H9 (cell line): ENCODE measurements around the gene GNAS. TPM values are rescaled to one million over a fixed set of nuclear protein-coding genes. Genes with fewer than 3 reads are reported as not detected.

Experiments used
- DNase-seq: peaks from one replicate; pipeline ENCODE4 v3.0.0-alpha.2; 2017
- H2AFZ ChIP-seq: one replicate; pipeline ENCODE4 v1.6.1; 2013; ENCODE audit warnings: mild to moderate bottlenecking, low read length, control low read depth, moderate library complexity
- H2AK5ac ChIP-seq: 2 replicates; pipeline ENCODE4 v1.6.1; 2013; ENCODE audit warnings: low read length, control low read depth, mixed read lengths; ENCODE audit not compliant: insufficient read length
- H2BK120ac ChIP-seq: one replicate; pipeline ENCODE4 v1.6.1; 2013; ENCODE audit warnings: low read depth, mild to moderate bottlenecking, low read length, control low read depth, inconsistent platforms; ENCODE audit not compliant: poor library complexity, severe bottlenecking
- H2BK12ac ChIP-seq: 2 replicates; pipeline ENCODE4 v1.6.1; 2013; ENCODE audit warnings: low read length, control low read depth, mixed read lengths, low read depth; ENCODE audit not compliant: insufficient read length
- H2BK15ac ChIP-seq: 2 replicates; pipeline ENCODE4 v1.6.1; 2013; ENCODE audit warnings: low read depth, low read length, control low read depth
- H2BK20ac ChIP-seq: one replicate; pipeline ENCODE4 v1.6.1; 2013; ENCODE audit warnings: low read depth, mild to moderate bottlenecking, low read length, control low read depth, inconsistent platforms; ENCODE audit not compliant: poor library complexity, severe bottlenecking
- H2BK5ac ChIP-seq: 2 replicates; pipeline ENCODE4 v1.6.1; 2013; ENCODE audit warnings: low read length, control low read depth, mixed read lengths; ENCODE audit not compliant: insufficient read length
- H3K14ac ChIP-seq: 2 replicates; pipeline ENCODE4 v1.6.1; 2013; ENCODE audit warnings: low read length, control low read depth; ENCODE audit not compliant: insufficient read depth
- H3K18ac ChIP-seq: 2 replicates; pipeline ENCODE4 v1.6.1; 2013; ENCODE audit warnings: low read depth, mild to moderate bottlenecking, mixed read lengths, low read length, control low read depth; ENCODE audit not compliant: insufficient read length
- H3K23ac ChIP-seq: 2 replicates; pipeline ENCODE4 v1.6.1; 2013; ENCODE audit warnings: low read length, control low read depth, mixed read lengths, low read depth; ENCODE audit not compliant: insufficient read length
- H3K23me2 ChIP-seq: 2 replicates; pipeline ENCODE4 v1.6.1; 2013; ENCODE audit warnings: low read depth, mild to moderate bottlenecking, mixed read lengths, low read length, control low read depth; ENCODE audit not compliant: insufficient read length, poor library complexity, severe bottlenecking
- H3K27ac ChIP-seq: 2 replicates; pipeline ENCODE4 v1.5.1; 2013; ENCODE audit warnings: low read length, control low read depth, mixed read lengths, low read depth; ENCODE audit not compliant: insufficient read length
- H3K27me3 ChIP-seq: 2 replicates; pipeline ENCODE4 v1.6.1; 2013; ENCODE audit warnings: low read length, control low read depth, inconsistent platforms; ENCODE audit not compliant: insufficient read depth
- H3K4ac ChIP-seq: 2 replicates; pipeline ENCODE4 v1.6.1; 2013; ENCODE audit warnings: low read depth, mild to moderate bottlenecking, control low read depth, inconsistent platforms, low read length, moderate library complexity
- H3K4me1 ChIP-seq: 2 replicates; pipeline ENCODE4 v1.6.1; 2013; ENCODE audit warnings: low read length, control low read depth, inconsistent platforms; ENCODE audit not compliant: insufficient read depth
- H3K4me2 ChIP-seq: 2 replicates; pipeline ENCODE4 v1.6.1; 2013; ENCODE audit warnings: low read length, control low read depth, mixed read lengths; ENCODE audit not compliant: insufficient read length, insufficient read depth
- H3K56ac ChIP-seq: 2 replicates; pipeline ENCODE4 v1.6.1; 2013; ENCODE audit warnings: low read depth, mild to moderate bottlenecking, mixed read lengths, low read length, control low read depth; ENCODE audit not compliant: insufficient read length
- H3K79me1 ChIP-seq: 2 replicates; pipeline ENCODE4 v1.6.1; 2013; ENCODE audit warnings: low read depth, mild to moderate bottlenecking, moderate library complexity, low read length, control low read depth, inconsistent platforms; ENCODE audit not compliant: insufficient read depth, poor library complexity, severe bottlenecking
- H3K79me2 ChIP-seq: 2 replicates; pipeline ENCODE4 v1.6.1; 2013; ENCODE audit warnings: low read length, control low read depth, inconsistent platforms; ENCODE audit not compliant: insufficient read depth
- H3K9ac ChIP-seq: 2 replicates; pipeline ENCODE4 v1.6.1; 2013; ENCODE audit warnings: low read length, control low read depth, mixed read lengths; ENCODE audit not compliant: insufficient read length; ENCODE audit errors: extremely low read depth
- H3K9me3 ChIP-seq: one replicate; pipeline ENCODE4 v1.6.1; 2013; ENCODE audit warnings: low read depth, low read length, inconsistent platforms; ENCODE audit not compliant: control insufficient read depth
- H3T11ph ChIP-seq: one replicate; pipeline ENCODE4 v1.6.1; 2013; ENCODE audit warnings: mild to moderate bottlenecking, low read length, control low read depth, inconsistent platforms
- H4K20me1 ChIP-seq: one replicate; pipeline ENCODE4 v1.6.1; 2013; ENCODE audit not compliant: control insufficient read depth, insufficient read length, insufficient read depth
- H4K5ac ChIP-seq: 2 replicates; pipeline ENCODE4 v1.6.1; 2013; ENCODE audit warnings: low read depth, mild to moderate bottlenecking, mixed read lengths, low read length, control low read depth; ENCODE audit not compliant: insufficient read length
- H4K8ac ChIP-seq: replicated peaks from 2 replicates; pipeline ENCODE4 v1.6.1; 2013; ENCODE audit warnings: low read length, control low read depth, mixed read lengths, low read depth; ENCODE audit not compliant: insufficient read length
- H4K91ac ChIP-seq: 2 replicates; pipeline ENCODE4 v1.6.1; 2013; ENCODE audit warnings: low read depth, mild to moderate bottlenecking, moderate library complexity, mixed read lengths, low read length, control low read depth; ENCODE audit not compliant: insufficient read length
- H3K27ac Mint-ChIP-seq, 3 experiments: 2 replicates in 2 of 3; 3 replicates in 1 of 3; pipeline ENCODE4 v1.8.0; 2020 to 2021; ENCODE audit warnings: mixed read lengths in 3 of 3, mild to moderate bottlenecking in 1 of 3, moderate library complexity in 1 of 3
- H3K27me3 Mint-ChIP-seq: 2 replicates; pipeline ENCODE4 v1.8.0; 2021; ENCODE audit warnings: low read depth, mild to moderate bottlenecking, moderate library complexity, mixed read lengths
- H3K36me3 Mint-ChIP-seq, 3 experiments: 2 replicates in 2 of 3; 3 replicates in 1 of 3; pipeline ENCODE4 v1.8.0; 2020 to 2021; ENCODE audit warnings: low read depth in 3 of 3, mixed read lengths in 3 of 3; ENCODE audit not compliant: insufficient read depth in 1 of 3
- H3K4me1 Mint-ChIP-seq, 2 experiments: 2 replicates each; pipeline ENCODE4 v1.8.0; 2020; ENCODE audit warnings: mixed read lengths in 2 of 2
- H3K4me3 Mint-ChIP-seq, 2 experiments: 2 replicates in 1 of 2; 3 replicates in 1 of 2; pipeline ENCODE4 v1.8.0; 2020 to 2021; ENCODE audit warnings: mild to moderate bottlenecking in 2 of 2, mixed read lengths in 2 of 2, moderate library complexity in 1 of 2
- H3K9me3 Mint-ChIP-seq, 2 experiments: 2 replicates in 1 of 2; 3 replicates in 1 of 2; pipeline ENCODE4 v1.8.0; 2020; ENCODE audit warnings: mild to moderate bottlenecking in 2 of 2, mixed read lengths in 2 of 2, moderate library complexity in 1 of 2
- WGBS: extraction: QIAGEN DNeasy Blood & Tissue Kit; methylation state at CpG from one replicate; pipeline ENCODE4 v1.1.7; 2013; ENCODE audit warnings: missing lambda C conversion rate, low lambda C conversion rate, mixed read lengths; ENCODE audit not compliant: insufficient read length; ENCODE audit errors: extremely low coverage; 5-methylcytosine and 5-hydroxymethylcytosine counted together
- total RNA-seq: library from RNA; stranded (reverse); gene quantifications from 2 replicates; pipeline ENCODE4 v1.2.1, GENCODE V29; 2021
- TF ChIP-seq, protein P1 (sequence below): fragments of 200-600 bp; sonication (generic); conservative IDR thresholded peaks from 3 replicates; pipeline ENCODE4 v1.8.0; 2021; ENCODE audit warnings: antibody characterized with exemption, mild to moderate bottlenecking

GNAS gene
- total RNA-seq, 1 experiment from 2014 or later = 920 TPM

DNA sequence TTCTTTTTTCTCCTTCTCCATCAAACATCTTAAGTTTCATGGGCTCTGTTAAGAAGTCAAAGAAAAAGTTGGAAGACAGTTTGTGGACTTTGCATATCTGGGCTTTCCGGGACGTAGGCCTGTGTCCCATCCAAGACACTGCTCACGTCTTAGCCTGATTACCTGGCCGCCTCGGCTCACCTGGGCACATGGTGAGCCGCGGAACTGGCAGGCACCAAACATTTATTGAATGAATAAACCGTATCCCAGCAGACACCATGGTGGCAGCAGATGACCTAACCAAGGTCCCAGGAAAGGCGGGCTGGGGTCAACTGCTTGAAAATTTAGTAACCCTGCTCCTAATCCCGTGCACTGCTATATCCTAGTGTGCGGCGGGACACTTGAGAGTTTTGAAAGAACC, 35.6 kb downstream of the GNAS start:
- Histone ChIP-seq H2BK5ac (no peak overlapping the region), H3K9me3 (no peaks in the 10 kb centered on the region), H4K91ac (no peak overlapping the region), H3K23ac (no peak overlapping the region), H2BK120ac (no peak overlapping the region), H2BK20ac (no peak overlapping the region), H3K27ac (no peak overlapping the region), H3K18ac (no peak overlapping the region), H3K14ac (no peak overlapping the region), H2BK15ac (no peak overlapping the region), H3K4ac (no peak overlapping the region), H3K79me1 (no peaks in the 10 kb centered on the region), H3K23me2 (peaks cover 6% of the 10 kb centered on the region), H3K4me2 (peak overlapping the region; percentile 22), H3K9ac (peak overlapping the region; percentile 18), H3K4me1 (peaks cover 2% of the 10 kb centered on the region; the same call in 1 of the 2 replicates), H2AK5ac (no peak overlapping the region), H3T11ph (no peak overlapping the region), H3K27me3 (no peaks in the 10 kb centered on the region; the same call in 1 of the 2 replicates), H2AFZ (no peak overlapping the region), H2BK12ac (no peak overlapping the region), H4K8ac (no peak overlapping the region), H3K56ac (no peak overlapping the region), H4K20me1 (no peaks in the 10 kb centered on the region), H4K5ac (no peak overlapping the region), H3K79me2 (no peaks in the 10 kb centered on the region; the same call in 1 of the 2 replicates)
- Mint-ChIP-seq H3K4me3 (peak overlapping the region; percentile 83 to 86), H3K9me3 (peaks cover 2 to 7% of the 10 kb centered on the region in 2 experiments; a peak in 4 of 5 replicates), H3K27me3 (no peaks in the 10 kb centered on the region; the same call in 1 of the 2 replicates), H3K27ac (peak overlapping the region in 2 of 3 experiments; percentile 18 to 88; a peak in 2 of 7 replicates), H3K36me3 (peaks cover 10 to 33% (median 16%) of the 10 kb centered on the region in 3 experiments), H3K4me1 (peaks cover 20 to 24% of the 10 kb centered on the region in 2 experiments)
- TF ChIP-seq, protein P1, sequence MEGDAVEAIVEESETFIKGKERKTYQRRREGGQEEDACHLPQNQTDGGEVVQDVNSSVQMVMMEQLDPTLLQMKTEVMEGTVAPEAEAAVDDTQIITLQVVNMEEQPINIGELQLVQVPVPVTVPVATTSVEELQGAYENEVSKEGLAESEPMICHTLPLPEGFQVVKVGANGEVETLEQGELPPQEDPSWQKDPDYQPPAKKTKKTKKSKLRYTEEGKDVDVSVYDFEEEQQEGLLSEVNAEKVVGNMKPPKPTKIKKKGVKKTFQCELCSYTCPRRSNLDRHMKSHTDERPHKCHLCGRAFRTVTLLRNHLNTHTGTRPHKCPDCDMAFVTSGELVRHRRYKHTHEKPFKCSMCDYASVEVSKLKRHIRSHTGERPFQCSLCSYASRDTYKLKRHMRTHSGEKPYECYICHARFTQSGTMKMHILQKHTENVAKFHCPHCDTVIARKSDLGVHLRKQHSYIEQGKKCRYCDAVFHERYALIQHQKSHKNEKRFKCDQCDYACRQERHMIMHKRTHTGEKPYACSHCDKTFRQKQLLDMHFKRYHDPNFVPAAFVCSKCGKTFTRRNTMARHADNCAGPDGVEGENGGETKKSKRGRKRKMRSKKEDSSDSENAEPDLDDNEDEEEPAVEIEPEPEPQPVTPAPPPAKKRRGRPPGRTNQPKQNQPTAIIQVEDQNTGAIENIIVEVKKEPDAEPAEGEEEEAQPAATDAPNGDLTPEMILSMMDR = no peak
- no CpG with 5 or more reads among the region's 12 CpGs for WGBS
- no peak for DNase-seq
